Sigmoid colon (tissue), 7 donors: ENCODE results near the gene NDC80. TPM values are rescaled to one million over a fixed set of nuclear protein-coding genes. Genes with fewer than 3 reads are reported as not detected.

Experiments used
- DNase-seq: peaks from one replicate; pipeline ENCODE4 v3.0.0-alpha.2; 2019
- H3K27ac ChIP-seq, 4 donors: fragments of 200-600 bp; sonication (generic); one replicate each; pipeline ENCODE4 v1.5.1; 2016 to 2019; ENCODE audit warnings: mild to moderate bottlenecking in 1 of 4
- H3K27me3 ChIP-seq, 3 donors: fragments of 200-600 bp; sonication (generic); one replicate each; pipeline ENCODE4 v1.5.1; 2019; ENCODE audit warnings: mild to moderate bottlenecking in 1 of 3
- H3K36me3 ChIP-seq, 4 donors: fragments of 200-600 bp; sonication (generic); one replicate each; pipeline ENCODE4 v1.5.1; 2016 to 2019
- H3K4me1 ChIP-seq, 4 donors: fragments of 200-600 bp; sonication (generic); one replicate each; pipeline ENCODE4 v1.5.1; 2017 to 2019
- H3K4me3 ChIP-seq, 4 donors: fragments of 200-600 bp; sonication (generic); one replicate each; pipeline ENCODE4 v1.5.1; 2017 to 2019; ENCODE audit warnings: mild to moderate bottlenecking in 2 of 4, moderate library complexity in 1 of 4
- H3K9me3 ChIP-seq, 4 donors: fragments of 200-600 bp in 3 of 4; sonication (generic) in 3 of 4; one replicate each; pipeline versions ENCODE4 v1.5.1 to v1.6.1; 2013 to 2019
- CTCF ChIP-seq, 4 experiments: fragments of 450-650 bp in 3 of 4; fragments of 200-600 bp in 1 of 4; IDR thresholded peaks; one replicate each; pipeline ENCODE4 v1.5.1; 2016 to 2019; ENCODE audit warnings: antibody characterized with exemption in 4 of 4, mild to moderate bottlenecking in 3 of 4, moderate library complexity in 2 of 4
- EP300 ChIP-seq, 4 donors: sonication (generic); formaldehyde crosslinking; IDR thresholded peaks; one replicate each; pipeline ENCODE4 v1.6.1; 2017; ENCODE audit warnings: antibody characterized with exemption in 4 of 4
- POLR2A ChIP-seq, 2 donors: fragments of 450-650 bp; IDR thresholded peaks; one replicate each; pipeline ENCODE4 v1.6.1; 2016; ENCODE audit warnings: antibody characterized with exemption in 2 of 2, mild to moderate bottlenecking in 2 of 2, moderate library complexity in 2 of 2
- POLR2AphosphoS5 ChIP-seq, 4 donors: sonication (generic); formaldehyde crosslinking; IDR thresholded peaks; one replicate each; pipeline ENCODE4 v1.6.1; 2017; ENCODE audit warnings: antibody characterized with exemption in 4 of 4
- WGBS, 2 donors: extraction: QIAGEN DNeasy Blood & Tissue Kit; methylation state at CpG; one replicate each; pipeline ENCODE4 v1.1.7; 2013; 5-methylcytosine and 5-hydroxymethylcytosine counted together
- intact Hi-C: fragments of 100-400 bp; cut with DNase I; formaldehyde crosslinking; loops from one replicate; pipeline ENCODE4 v1.15.1; 2023
- polyA plus RNA-seq, 3 donors: library from polyadenylated mRNA; stranded (reverse); fragments of 200-250 nt; gene quantifications; one replicate each; pipeline ENCODE4 v1.2.3, GENCODE V29; 2013
- total RNA-seq, 4 donors: library from RNA; depleted of rRNA; stranded (reverse); fragments of >200 nt; gene quantifications; one replicate each; pipeline ENCODE4 v1.1.0, GENCODE V29; 2016
- donor health status: healthy with polysubstance abuse.
- donor health status: Bipolar disorder and iron deficiency.
- donor health status: healthy.

Gene NDC80
- total and polyA plus RNA-seq, 7 donors, result 0.36 to 12.6 (median 1.2) TPM; not detected in 2

GRCh38 chr18:2551425-2551824 is 19.9 kb upstream of the NDC80 start:
- DNase-seq, result no peak
- H3K9me3 ChIP-seq, result no peaks in the 10 kb centered on the region
- 81 to 97% methylated on average over 3 of the region's 3 CpGs for WGBS, 2 donors
- peaks cover 0 to 36% (median 2%) of the 10 kb centered on the region in 4 donors for H3K36me3 ChIP-seq
- no peaks in the 10 kb centered on the region for H3K4me1 ChIP-seq
- H3K27me3 ChIP-seq, result no peaks in the 10 kb centered on the region
- H3K4me3 ChIP-seq, result no peak overlapping the region
- TF ChIP-seq EP300 (IDR thresholded peaks at IDR 0.05), result no peak
- no peak for TF ChIP-seq POLR2AphosphoS5 (IDR thresholded peaks at IDR 0.05)
- intact Hi-C loops, result no loop called here
- H3K27ac ChIP-seq, result no peak overlapping the region

GRCh38 chr18:2554696-2555095 is 16.7 kb upstream of the NDC80 start:
- H3K4me3 ChIP-seq, result no peak overlapping the region
- TF ChIP-seq CTCF (IDR thresholded peaks at IDR 0.05), result no peak
- 90 to 91% methylated on average over 4 of the region's 4 CpGs for WGBS, 2 donors
- no peaks in the 10 kb centered on the region for H3K4me1 ChIP-seq
- H3K27ac ChIP-seq, result no peak overlapping the region
- DNase-seq, result no peak
- H3K36me3 ChIP-seq, result peaks cover 0 to 32% (median 2%) of the 10 kb centered on the region in 4 donors
- intact Hi-C loops, result no loop called here
- no peaks in the 10 kb centered on the region for H3K9me3 ChIP-seq
- no peaks in the 10 kb centered on the region for H3K27me3 ChIP-seq

GRCh38 chr18:2555895-2556294 is 15.5 kb upstream of the NDC80 start:
- TF ChIP-seq POLR2AphosphoS5 (IDR thresholded peaks at IDR 0.05) (no peak), CTCF (IDR thresholded peaks at IDR 0.05) (no peak), EP300 (IDR thresholded peaks at IDR 0.05) (no peak), POLR2A (IDR thresholded peaks at IDR 0.05) (no peak)
- peaks cover 0 to 25% (median 2%) of the 10 kb centered on the region in 4 donors for H3K36me3 ChIP-seq
- WGBS, 2 donors, result 79 to 89% methylated on average over 4 of the region's 4 CpGs
- H3K27ac ChIP-seq, result no peak overlapping the region
- H3K27me3 ChIP-seq, result no peaks in the 10 kb centered on the region
- intact Hi-C loops, result no loop called here
- no peaks in the 10 kb centered on the region for H3K9me3 ChIP-seq
- no peaks in the 10 kb centered on the region for H3K4me1 ChIP-seq
- H3K4me3 ChIP-seq, result no peak overlapping the region
- no peak for DNase-seq

GRCh38 chr18:2557536-2557935 is 13.8 kb upstream of the NDC80 start:
- 0 to 74% methylated on average over 1 of the region's 1 CpG for WGBS, 2 donors
- H3K9me3 ChIP-seq, result no peaks in the 10 kb centered on the region
- H3K4me1 ChIP-seq, result no peaks in the 10 kb centered on the region
- no peak overlapping the region for H3K4me3 ChIP-seq
- no peak for DNase-seq
- intact Hi-C loops, result no loop called here
- H3K27ac ChIP-seq, result no peak overlapping the region
- no peak for TF ChIP-seq EP300 (IDR thresholded peaks at IDR 0.05)
- H3K36me3 ChIP-seq, result peaks cover 0 to 23% (median 2%) of the 10 kb centered on the region in 4 donors
- no peaks in the 10 kb centered on the region for H3K27me3 ChIP-seq

GRCh38 chr18:2559249-2559648 is 12.1 kb upstream of the NDC80 start:
- WGBS, 2 donors, result 95 to 96% methylated on average over 1 of the region's 1 CpG
- TF ChIP-seq CTCF (IDR thresholded peaks at IDR 0.05) (no peak), POLR2A (IDR thresholded peaks at IDR 0.05) (no peak), POLR2AphosphoS5 (IDR thresholded peaks at IDR 0.05) (no peak), EP300 (IDR thresholded peaks at IDR 0.05) (no peak)
- intact Hi-C loops, result no loop called here
- Histone ChIP-seq H3K27ac (no peak overlapping the region), H3K9me3 (no peaks in the 10 kb centered on the region), H3K4me3 (no peak overlapping the region), H3K36me3 (peaks cover 0 to 20% (median 2%) of the 10 kb centered on the region in 4 donors), H3K27me3 (no peaks in the 10 kb centered on the region), H3K4me1 (no peaks in the 10 kb centered on the region)
- no peak for DNase-seq

- TF ChIP-seq POLR2AphosphoS5 (IDR thresholded peaks at IDR 0.05) (no peak), EP300 (IDR thresholded peaks at IDR 0.05) (no peak), POLR2A (IDR thresholded peaks at IDR 0.05) (no peak), CTCF (IDR thresholded peaks at IDR 0.05) (no peak)
- WGBS, 2 donors, result 24 to 90% methylated on average over 1 of the region's 1 CpG
Observed at GRCh38 chr18:2564373-2564772, 7.0 kb upstream of the NDC80 start.

More at GRCh38 chr18:2564373-2564772, 7.0 kb upstream of the NDC80 start:
- H3K36me3 ChIP-seq, result peaks cover 0 to 17% (median 2%) of the 10 kb centered on the region in 4 donors
- DNase-seq, result no peak
- no peak overlapping the region for H3K4me3 ChIP-seq
- no peak overlapping the region for H3K27ac ChIP-seq
- H3K4me1 ChIP-seq, result peaks cover 0 to 6% (median under 1%) of the 10 kb centered on the region in 4 donors
- H3K27me3 ChIP-seq, result no peaks in the 10 kb centered on the region
- intact Hi-C loops, result no loop called here
- H3K9me3 ChIP-seq, result no peaks in the 10 kb centered on the region
